ENCODE data around the gene PSMB10.

GRCh38 chr16:67915831-67916723 lies 20.6 kb downstream of the PSMB10 start:
- no peak for TF ChIP-seq POLR2A (IDR thresholded peaks at IDR 0.05)
- no peak for TF ChIP-seq EP300 (IDR thresholded peaks at IDR 0.05; ENCODE audit: low read depth)
- no peak for TF ChIP-seq CTCF (IDR thresholded peaks at IDR 0.05)
